Subcutaneous abdominal adipose tissue (tissue), 5 donors: ENCODE data around the gene TMEM250.
"Not testable (repeated sequence)": the region's sequence is repeated elsewhere in the genome, so short reads cannot be mapped to it uniquely, and the experiment has no call there.

Experiments
- H3K27ac ChIP-seq: one replicate; pipeline ENCODE4 v1.7.0; 2013; ENCODE audit warnings: low read depth, mild to moderate bottlenecking, inconsistent platforms, low read length, moderate library complexity
- H3K27me3 ChIP-seq, 5 donors: one replicate each; pipeline ENCODE4 v1.7.0; 2013; ENCODE audit warnings: low read length in 5 of 5, inconsistent platforms in 1 of 5; ENCODE audit not compliant: control insufficient read depth in 5 of 5, insufficient read depth in 4 of 5
- H3K36me3 ChIP-seq, 5 donors: one replicate each; pipeline ENCODE4 v1.7.0; 2013; ENCODE audit warnings: low read length in 5 of 5; ENCODE audit not compliant: control insufficient read depth in 5 of 5, insufficient read depth in 5 of 5
- H3K4me1 ChIP-seq, 5 donors: one replicate each; pipeline ENCODE4 v1.7.0; 2013; ENCODE audit warnings: low read length in 5 of 5, mild to moderate bottlenecking in 3 of 5, moderate library complexity in 1 of 5; ENCODE audit not compliant: control insufficient read depth in 5 of 5, insufficient read depth in 5 of 5
- H3K4me3 ChIP-seq, 5 donors: one replicate each; pipeline ENCODE4 v1.7.0; 2013; ENCODE audit warnings: low read length in 5 of 5, low read depth in 1 of 5
- H3K9ac ChIP-seq, 5 donors: one replicate each; pipeline ENCODE4 v1.7.0; 2013; ENCODE audit warnings: low read length in 5 of 5, mild to moderate bottlenecking in 4 of 5, moderate library complexity in 3 of 5
- H3K9me3 ChIP-seq, 5 donors: one replicate each; pipeline ENCODE4 v1.7.0; 2013; ENCODE audit warnings: low read length in 5 of 5; ENCODE audit not compliant: control insufficient read depth in 5 of 5
- donor health status: healthy.
- donor health status: healthy.
- donor health status: healthy.
- donor health status: healthy.
- donor health status: healthy.

Gene TMEM250

DNA sequence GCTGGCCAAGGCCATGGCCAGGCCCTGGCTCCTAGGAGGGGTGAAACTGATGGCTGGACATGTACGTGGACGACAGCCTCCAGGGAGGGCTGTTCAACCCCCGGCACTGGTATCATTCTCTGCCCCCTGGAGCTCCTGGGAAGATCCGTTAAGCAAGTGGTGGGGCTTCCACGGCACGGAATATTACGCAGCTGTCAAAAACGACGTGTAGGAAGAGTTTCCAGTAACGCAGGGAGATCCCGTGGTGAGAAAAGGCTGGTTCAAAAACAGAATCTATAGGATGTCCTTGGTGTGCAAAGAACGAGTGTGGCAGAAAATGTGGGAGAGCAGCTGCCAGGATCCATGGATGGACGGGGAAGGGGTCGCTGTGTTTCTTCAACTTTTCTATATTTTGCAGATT lies 36.3 kb upstream of the TMEM250 start:
- no peak overlapping the region for H3K27ac ChIP-seq
- H3K4me3 ChIP-seq, result no peak overlapping the region
- H3K9ac ChIP-seq, result no peak overlapping the region
- H3K9me3 ChIP-seq, result peaks cover 0 to 2% (median 0%) of the 10 kb centered on the region in 5 donors
- H3K36me3 ChIP-seq, result no peaks in the 10 kb centered on the region
- no peaks in the 10 kb centered on the region for H3K4me1 ChIP-seq
- H3K27me3 ChIP-seq, result peaks cover 24 to 45% (median 31%) of the 10 kb centered on the region in 5 donors

DNA sequence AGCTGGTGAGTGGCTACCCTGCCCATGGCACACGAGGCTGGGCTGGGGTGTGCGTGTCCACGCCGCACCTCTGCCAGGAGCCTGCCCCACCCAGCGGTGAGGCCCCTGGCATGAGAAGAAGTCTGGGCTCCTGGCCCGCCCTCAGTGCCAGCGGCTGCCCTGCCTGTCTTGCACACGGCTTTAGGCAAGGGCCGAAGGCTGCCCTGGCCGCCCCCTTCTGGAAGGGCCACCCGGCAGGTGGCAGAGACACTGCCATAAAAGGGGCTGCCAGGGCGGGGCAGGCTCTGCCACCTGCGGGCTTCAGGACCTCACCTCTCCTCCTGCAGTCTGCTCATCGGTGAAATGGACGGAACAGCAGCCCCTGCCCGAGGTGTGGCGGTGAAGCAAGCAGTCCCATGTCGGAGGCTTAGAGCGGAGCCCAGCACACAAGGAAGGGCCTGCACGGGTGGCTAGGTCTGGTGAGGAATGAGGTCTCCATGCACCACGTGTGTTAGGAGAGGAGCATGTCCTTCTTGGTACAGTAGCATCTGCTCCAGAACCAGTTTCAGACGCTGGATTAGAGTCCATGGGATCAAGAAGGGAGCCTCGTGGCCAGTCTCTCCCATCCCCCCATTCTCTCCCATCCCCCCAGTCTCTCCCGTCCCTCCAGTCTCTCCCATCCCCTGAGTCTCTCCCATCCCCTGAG lies 34.8 kb upstream of the TMEM250 start:
- peaks cover 0 to 2% (median 0%) of the 10 kb centered on the region in 5 donors for H3K9me3 ChIP-seq
- peaks cover 24 to 38% (median 31%) of the 10 kb centered on the region in 5 donors for H3K27me3 ChIP-seq

DNA sequence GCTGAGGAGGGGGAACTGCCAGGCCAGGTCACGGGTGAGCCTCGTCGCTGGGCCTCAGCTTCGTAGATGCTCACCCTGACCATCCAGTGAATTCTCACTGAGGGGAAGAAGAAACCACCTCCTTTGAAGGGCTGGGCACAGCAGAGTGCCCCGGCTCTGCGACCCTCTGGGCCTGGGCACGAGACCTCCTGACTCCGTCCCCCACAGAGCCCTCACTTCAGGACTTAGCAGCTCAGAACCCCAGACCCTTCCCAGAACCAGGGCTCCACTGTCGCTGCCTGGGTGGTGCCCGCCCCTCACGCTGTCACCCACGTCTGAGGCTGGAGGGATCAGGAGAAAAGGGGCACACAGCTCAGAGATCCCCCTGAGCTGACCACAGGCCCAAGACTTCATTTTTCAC lies 34.3 kb upstream of the TMEM250 start:
- Histone ChIP-seq H3K9ac (no peak overlapping the region), H3K27me3 (peaks cover 20 to 39% (median 31%) of the 10 kb centered on the region in 5 donors), H3K9me3 (peaks cover 0 to 2% (median 0%) of the 10 kb centered on the region in 5 donors), H3K27ac (no peak overlapping the region), H3K36me3 (no peaks in the 10 kb centered on the region), H3K4me3 (no peak overlapping the region), H3K4me1 (no peaks in the 10 kb centered on the region)

More for the DNA sequence above, 34.8 kb upstream of the TMEM250 start:
- Histone ChIP-seq H3K4me1 (no peaks in the 10 kb centered on the region), H3K27ac (no peak overlapping the region), H3K9ac (no peak overlapping the region), H3K36me3 (no peaks in the 10 kb centered on the region), H3K4me3 (no peak overlapping the region)

DNA sequence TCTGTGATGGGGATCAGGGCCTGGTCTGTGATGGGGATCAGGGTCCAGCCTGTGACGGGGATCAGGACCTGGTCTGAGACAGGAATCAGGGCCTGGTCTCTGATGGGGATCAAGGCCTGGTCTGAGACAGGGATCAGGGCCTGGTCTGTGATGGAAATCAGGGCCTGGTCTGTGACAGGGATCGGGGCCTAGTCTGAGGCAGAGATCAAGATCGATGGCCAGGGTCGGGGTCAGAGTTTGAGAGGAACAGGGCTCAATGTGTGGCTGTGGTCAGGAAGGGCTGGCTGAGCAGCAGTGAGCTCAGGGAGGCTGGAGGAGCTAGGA lies 33.8 kb upstream of the TMEM250 start:
- peaks cover 19 to 39% (median 31%) of the 10 kb centered on the region in 5 donors for H3K27me3 ChIP-seq
- no peak overlapping the region for H3K9ac ChIP-seq
- no peak overlapping the region for H3K4me3 ChIP-seq
- H3K9me3 ChIP-seq, result peaks cover 0 to 2% (median 0%) of the 10 kb centered on the region in 5 donors
- H3K4me1 ChIP-seq, result no peaks in the 10 kb centered on the region
- H3K27ac ChIP-seq, result no peak overlapping the region
- no peaks in the 10 kb centered on the region for H3K36me3 ChIP-seq

DNA sequence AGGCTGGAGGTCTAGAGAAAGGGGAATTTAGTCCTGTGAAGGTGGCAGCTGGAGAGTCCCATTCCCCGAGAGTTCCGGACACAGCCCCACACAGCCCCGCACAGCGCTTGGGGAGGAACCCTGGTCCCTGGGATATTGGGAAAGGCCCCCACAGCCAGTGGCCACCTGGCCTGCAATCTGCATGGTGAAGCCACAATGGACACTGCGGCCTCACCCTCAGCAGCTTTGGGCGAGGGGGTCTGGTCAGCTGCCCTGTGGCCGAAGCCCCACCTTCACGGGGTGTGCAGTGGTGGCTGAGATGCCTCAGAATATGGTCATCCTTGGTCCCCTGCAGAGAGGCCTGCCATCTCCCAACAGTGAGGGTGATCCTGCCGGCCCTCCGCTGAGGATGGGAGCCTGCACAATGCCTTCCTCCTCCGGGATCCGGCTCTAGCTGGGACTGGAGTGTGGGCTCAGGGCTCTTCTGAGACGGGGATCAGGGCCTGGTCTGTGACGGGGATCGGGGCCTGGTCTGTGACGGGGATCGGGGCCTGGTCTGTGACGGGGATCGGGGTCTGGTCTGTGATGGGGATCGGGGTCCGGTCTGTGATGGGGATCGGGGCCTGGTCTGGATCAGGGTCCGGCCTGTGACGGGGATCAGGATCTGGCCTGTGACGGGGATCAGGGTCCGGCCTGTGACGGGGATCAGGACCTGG lies 33.3 kb upstream of the TMEM250 start:
- H3K27me3 ChIP-seq, result peaks cover 23 to 39% (median 36%) of the 10 kb centered on the region in 5 donors
- no peak overlapping the region for H3K4me3 ChIP-seq
- no peak overlapping the region for H3K27ac ChIP-seq
- H3K4me1 ChIP-seq, result no peaks in the 10 kb centered on the region
- H3K9ac ChIP-seq, result no peak overlapping the region
- H3K36me3 ChIP-seq, result no peaks in the 10 kb centered on the region
- peaks cover 0 to 2% (median 0%) of the 10 kb centered on the region in 5 donors for H3K9me3 ChIP-seq

DNA sequence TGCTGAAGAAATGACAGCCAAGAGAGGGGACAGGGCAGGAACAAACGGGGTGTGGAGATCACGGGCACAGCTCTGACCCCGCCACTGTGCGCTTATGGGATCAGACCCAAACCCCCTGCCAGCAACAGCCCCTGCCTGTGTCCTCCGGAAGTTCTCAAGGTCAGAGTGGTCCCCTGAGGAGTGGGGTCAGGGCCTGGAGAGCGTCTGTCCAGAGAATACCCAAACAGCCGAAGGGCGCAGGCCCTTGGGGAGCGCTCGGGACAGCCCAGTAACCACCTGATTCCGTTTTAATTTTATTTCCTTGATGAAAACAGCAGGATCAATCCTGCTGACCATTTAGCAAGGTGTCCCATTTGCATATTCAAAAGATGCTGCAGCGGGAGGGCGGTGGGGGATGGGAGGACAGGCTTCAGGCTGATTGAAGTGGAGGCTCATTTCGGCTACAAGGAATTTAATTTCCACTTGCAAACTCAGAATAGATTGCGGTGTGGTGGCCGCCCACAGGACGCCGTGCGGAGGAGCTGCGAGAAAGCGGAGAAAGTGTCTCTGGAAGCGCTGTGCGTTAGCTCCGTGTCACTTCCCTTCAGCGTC lies 32.6 kb upstream of the TMEM250 start:
- Histone ChIP-seq H3K4me1 (no peaks in the 10 kb centered on the region), H3K27me3 (peaks cover 25 to 42% (median 38%) of the 10 kb centered on the region in 5 donors), H3K9me3 (peaks cover 0 to 3% (median 0%) of the 10 kb centered on the region in 5 donors), H3K9ac (no peak overlapping the region), H3K27ac (no peak overlapping the region), H3K36me3 (no peaks in the 10 kb centered on the region), H3K4me3 (no peak overlapping the region)

DNA sequence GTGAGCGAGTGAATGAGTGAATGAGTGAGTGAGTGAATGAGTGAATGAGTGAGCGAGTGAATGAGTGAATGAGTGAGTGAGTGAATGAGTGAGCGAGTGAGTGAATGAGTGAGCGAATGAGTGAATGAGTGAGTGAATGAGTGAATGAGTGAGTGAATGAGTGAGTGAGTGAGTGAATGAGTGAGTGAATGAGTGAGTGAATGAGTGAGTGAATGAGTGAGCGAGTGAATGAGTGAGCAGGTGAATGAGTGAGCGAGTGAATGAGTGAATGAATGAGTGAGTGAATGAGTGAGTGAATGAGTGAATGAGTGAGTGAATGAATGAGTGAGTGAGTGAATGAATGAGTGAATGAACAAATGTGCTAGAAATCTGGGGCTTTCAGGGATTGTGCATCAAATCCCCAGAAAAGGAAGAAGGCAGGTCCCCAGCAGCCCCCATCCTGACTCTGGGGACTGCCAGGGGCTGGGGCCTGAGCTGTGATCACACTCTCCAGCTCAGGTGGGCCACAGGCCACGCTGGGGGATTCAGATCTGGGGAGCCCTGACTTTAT lies 32.1 kb upstream of the TMEM250 start:
- peaks cover 29 to 43% (median 41%) of the 10 kb centered on the region in 5 donors for H3K27me3 ChIP-seq
- H3K27ac ChIP-seq, H3K9me3 ChIP-seq, H3K4me3 ChIP-seq, H3K4me1 ChIP-seq, H3K36me3 ChIP-seq, H3K9ac ChIP-seq: not testable (repeated sequence)

DNA sequence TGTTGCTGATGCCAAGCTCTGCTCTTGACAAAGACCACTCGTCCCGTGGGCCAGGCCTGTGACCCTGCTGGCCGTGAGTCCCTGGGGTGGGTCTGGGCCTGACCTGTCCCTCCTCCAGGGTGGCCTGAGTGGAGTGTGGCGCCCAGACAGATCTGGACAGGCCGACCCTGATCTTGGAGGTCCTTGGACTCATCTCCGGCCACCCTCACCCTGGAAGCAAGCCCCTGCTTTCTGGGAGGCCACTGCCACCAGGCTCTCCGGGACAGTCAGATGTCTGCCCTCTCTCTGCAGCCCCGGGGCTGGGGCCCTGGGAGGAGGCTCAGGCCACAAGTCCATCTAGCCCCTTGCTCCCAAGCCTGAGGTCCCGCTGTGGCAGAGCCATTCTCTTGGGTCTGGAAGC lies 31.2 kb upstream of the TMEM250 start:
- peaks cover 0 to 3% (median 0%) of the 10 kb centered on the region in 5 donors for H3K9me3 ChIP-seq
- no peaks in the 10 kb centered on the region for H3K36me3 ChIP-seq
- H3K27me3 ChIP-seq, result peaks cover 25 to 42% (median 41%) of the 10 kb centered on the region in 5 donors

DNA sequence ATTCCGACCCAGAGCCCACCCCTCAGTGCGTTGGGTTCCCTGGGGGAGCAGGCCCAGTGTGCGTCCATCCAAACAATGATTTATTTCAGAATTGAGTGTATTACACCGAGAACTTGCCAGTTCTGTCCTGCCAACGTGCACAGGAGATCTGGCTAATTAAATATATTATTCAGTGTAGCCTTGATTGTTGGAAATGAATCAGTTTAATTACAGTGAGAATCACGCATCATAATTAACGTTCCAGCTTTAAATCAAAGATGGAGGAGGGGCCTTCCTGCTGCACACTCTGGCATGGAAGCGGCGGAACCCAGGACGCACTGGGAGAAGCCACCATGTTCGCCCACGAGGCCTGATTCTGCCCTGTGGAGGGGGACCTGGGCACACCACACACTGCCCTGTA lies 30.7 kb upstream of the TMEM250 start:
- H3K9me3 ChIP-seq, result peaks cover 0 to 3% (median 0%) of the 10 kb centered on the region in 5 donors
- no peaks in the 10 kb centered on the region for H3K36me3 ChIP-seq
- H3K27ac ChIP-seq, result no peak overlapping the region
- H3K4me3 ChIP-seq, result no peak overlapping the region
- H3K4me1 ChIP-seq, result no peaks in the 10 kb centered on the region
- H3K9ac ChIP-seq, result no peak overlapping the region
- peaks cover 24 to 45% (median 41%) of the 10 kb centered on the region in 5 donors for H3K27me3 ChIP-seq

More for the DNA sequence above, 31.2 kb upstream of the TMEM250 start:
- H3K9ac ChIP-seq, result no peak overlapping the region
- no peak overlapping the region for H3K27ac ChIP-seq
- H3K4me3 ChIP-seq, result no peak overlapping the region
- no peaks in the 10 kb centered on the region for H3K4me1 ChIP-seq

DNA sequence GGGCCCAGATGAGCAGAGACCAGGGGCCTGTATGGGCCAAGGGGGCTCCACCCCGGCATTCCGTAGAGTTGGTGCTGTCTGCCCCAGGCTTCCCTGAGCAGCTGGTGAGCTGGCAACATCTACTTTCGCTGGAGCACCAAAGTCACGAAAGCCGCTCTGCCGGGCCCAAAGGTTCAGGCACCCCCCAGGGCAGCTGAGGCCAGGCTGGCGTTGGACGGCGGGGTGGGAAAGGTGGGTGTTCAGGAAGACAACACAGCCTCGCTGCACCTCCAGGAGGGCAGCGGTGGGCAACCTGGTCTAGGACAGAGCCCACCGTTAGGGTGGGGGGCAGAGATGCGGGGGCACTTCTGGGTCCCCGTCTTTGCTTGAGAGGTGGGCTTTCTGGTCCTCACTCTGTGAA lies 30.1 kb upstream of the TMEM250 start:
- no peak overlapping the region for H3K4me3 ChIP-seq
- peaks cover 0 to 3% (median 0%) of the 10 kb centered on the region in 5 donors for H3K9me3 ChIP-seq
- no peaks in the 10 kb centered on the region for H3K36me3 ChIP-seq
- no peak overlapping the region for H3K9ac ChIP-seq
- no peaks in the 10 kb centered on the region for H3K4me1 ChIP-seq
- H3K27ac ChIP-seq, result no peak overlapping the region
- peaks cover 29 to 51% (median 47%) of the 10 kb centered on the region in 5 donors for H3K27me3 ChIP-seq
